HG02938 (cell line): ENCODE data around the gene SUMO3.

Source experiments
- ATAC-seq: cut with Tn5 transposase; IDR thresholded peaks from one replicate; pipeline ENCODE4 v1.9.1; 2021; ENCODE audit warnings: mild to moderate bottlenecking, moderate library complexity; ENCODE audit not compliant: unreplicated experiment

SUMO3 gene

DNA sequence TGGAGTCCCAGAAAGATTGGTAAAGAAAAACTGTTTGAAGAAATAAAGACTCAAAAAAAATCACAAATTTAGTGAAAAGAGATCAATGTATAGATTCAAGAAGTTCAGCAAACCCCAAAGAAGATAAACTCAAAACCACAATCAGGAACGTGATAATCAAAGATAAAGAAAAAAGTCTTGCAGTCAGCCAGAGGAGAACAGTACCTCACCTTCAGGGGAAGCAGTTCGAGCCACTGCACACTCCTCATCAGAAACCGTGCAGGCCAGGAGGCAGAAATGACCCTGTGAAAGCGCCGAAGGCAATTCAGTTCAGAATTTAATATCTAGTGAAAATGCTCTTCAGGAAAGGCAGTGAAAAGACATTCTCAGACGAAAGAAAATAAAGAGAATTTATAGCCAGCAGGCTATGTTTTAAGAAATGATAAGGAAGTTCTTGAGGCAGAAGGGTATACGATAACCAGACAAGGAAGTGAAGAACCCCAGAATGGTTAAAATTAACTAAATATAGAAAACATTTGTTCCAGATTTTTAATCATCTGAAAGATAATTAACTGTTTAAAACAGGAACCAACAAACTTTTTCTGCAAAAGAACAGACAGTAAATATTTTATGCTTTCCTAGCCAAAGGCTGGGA lies 13.5 kb upstream of the SUMO3 start:
- no peak for ATAC-seq

GRCh38 chr21:44829507-44830092 lies 11.7 kb upstream of the SUMO3 start:
- no peak for ATAC-seq

- ATAC-seq = no peak
Observed at GRCh38 chr21:44828362-44829056, 10.6 kb upstream of the SUMO3 start.

DNA sequence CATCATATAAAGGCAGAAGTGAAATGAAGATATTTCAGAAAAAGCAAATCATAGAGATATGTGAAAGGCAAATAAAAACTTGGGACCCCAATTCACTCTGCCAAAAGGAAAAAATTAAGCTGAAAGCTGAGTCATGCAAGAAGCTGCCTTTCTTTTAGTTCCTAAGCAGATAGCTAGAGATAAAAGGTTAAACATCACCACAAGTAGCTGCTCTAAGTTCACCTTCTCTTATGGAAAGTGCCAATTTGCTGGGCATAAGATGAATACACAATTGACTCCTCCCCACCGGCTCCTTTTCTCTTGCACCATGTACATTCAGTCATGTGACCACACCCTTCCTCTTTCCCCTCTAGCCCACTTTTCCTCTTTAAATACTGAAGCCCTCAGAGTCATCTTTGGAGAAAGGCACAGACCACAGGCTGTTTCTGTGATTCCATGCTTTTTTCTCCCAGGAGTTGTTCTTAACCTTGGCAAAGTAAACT lies 5.4 kb upstream of the SUMO3 start:
- no peak for ATAC-seq

- ATAC-seq = no peak
Observed at GRCh38 chr21:44822484-44823178, 4.8 kb upstream of the SUMO3 start.

- ATAC-seq = no peak
Observed at GRCh38 chr21:44820851-44821250, 3.0 kb upstream of the SUMO3 start.

- no peak for ATAC-seq
Observed at GRCh38 chr21:44819283-44820243, 1.7 kb upstream of the SUMO3 start.

GRCh38 chr21:44818640-44819011 lies 764 bp upstream of the SUMO3 start:
- ATAC-seq = no peak

GRCh38 chr21:44817506-44817880 lies 369 bp downstream of the SUMO3 start:
- ATAC-seq = peak; percentile 60

GRCh38 chr21:44816761-44817505 lies 929 bp downstream of the SUMO3 start:
- peak; percentile 3 for ATAC-seq

- no peak for ATAC-seq
Observed at GRCh38 chr21:44815852-44816628, 1.8 kb downstream of the SUMO3 start.

GRCh38 chr21:44815225-44815624 lies 2.6 kb downstream of the SUMO3 start:
- no peak for ATAC-seq

- no peak for ATAC-seq
Observed at GRCh38 chr21:44814498-44815023, 3.3 kb downstream of the SUMO3 start.

DNA sequence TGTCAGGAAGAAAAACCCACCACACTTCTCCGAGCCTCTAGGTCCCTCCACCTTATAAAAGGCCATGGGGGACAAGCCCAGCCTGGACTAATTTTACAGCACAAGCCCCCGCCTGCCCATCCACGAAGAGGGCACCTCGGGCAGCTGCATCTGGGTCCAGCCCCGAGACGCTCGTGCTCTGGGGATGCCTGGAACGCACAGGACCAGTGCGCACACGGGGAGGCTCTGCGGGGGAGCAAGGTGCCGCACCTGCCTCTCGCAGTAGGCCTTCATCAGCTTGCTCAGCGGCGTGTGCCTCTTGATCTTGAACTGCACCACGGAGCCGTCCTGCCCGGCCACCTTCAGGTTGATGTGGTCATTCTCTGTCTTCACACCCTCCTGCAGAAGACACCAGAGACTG lies 4.1 kb downstream of the SUMO3 start:
- no peak for ATAC-seq

DNA sequence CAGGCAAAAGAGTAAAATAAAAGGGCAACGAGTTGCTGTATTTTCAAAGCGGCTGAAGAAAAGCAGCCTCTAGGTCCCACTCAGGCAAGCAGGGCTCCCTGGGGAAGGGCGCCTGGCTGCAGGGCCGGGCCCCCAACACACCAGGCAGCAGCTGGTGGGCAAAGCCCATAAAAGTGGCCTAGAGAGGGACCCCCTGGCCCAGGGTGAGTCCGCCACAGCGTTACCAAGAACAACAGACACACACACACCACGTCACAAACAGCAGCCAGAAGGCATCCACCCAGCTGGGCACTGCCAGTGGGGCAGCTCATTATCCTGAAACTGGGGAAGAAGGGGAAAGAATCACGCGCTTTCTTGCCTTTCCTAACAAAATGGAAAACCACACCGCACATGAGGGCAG lies 4.7 kb downstream of the SUMO3 start:
- no peak for ATAC-seq

DNA sequence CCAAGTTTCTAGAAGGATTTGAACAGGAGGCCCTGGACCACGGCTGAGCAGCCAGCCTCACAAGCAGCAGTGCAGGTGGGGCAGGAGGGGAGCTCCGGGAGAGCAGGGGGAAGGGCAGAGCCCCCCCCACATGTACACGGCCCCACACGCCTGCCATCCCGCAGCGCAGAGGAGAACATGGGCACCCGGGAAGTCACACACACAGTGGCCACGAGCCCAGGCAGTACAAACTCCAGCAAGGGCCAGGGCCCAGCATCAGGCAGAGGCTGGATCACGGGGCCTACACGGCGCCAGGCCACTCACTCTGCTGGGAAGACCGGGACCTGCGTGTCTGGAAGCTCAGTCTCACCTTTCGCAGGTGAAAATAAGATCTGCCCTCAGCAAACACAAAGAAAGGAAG lies 5.2 kb downstream of the SUMO3 start:
- no peak for ATAC-seq

DNA sequence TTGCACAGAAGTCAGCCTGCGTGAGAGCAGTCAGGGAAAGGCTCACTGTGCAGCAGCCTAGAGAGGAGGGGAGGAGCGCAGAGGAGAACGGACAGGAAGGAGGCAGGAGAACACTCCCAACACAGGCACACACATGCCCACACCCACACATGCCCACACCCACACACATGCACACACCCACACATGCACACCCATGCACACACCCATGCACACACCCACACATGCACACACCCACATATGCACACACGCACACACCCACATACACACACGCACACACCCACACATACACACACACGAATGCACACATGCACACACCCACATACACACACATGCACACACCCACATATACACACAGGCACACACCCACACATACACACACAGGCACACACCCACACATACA lies 7.1 kb downstream of the SUMO3 start:
- ATAC-seq = no peak

- no peak for ATAC-seq
Observed at GRCh38 chr21:44805859-44806258, 12.0 kb downstream of the SUMO3 start.

DNA sequence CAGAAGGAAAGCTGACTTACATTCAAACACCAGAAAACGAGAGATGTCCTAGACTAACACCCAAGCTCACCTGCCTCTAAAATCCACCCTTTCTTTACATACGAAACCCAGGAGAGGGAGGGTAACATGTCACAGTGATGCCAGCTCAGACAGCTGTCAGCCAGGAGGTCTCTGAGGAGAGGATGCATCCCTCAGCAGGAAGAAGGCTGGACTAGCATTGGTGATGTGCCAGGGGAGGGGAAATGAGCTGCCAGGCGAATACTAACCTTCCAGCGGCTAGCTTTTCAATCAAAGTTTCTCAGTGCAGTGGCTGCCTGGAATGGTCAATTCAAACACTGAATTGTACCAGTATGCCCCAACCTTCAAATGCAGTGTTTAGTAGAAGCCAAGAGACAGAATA lies 12.6 kb downstream of the SUMO3 start:
- no peak for ATAC-seq
